ENCODE data around the gene CADPS.

DNA sequence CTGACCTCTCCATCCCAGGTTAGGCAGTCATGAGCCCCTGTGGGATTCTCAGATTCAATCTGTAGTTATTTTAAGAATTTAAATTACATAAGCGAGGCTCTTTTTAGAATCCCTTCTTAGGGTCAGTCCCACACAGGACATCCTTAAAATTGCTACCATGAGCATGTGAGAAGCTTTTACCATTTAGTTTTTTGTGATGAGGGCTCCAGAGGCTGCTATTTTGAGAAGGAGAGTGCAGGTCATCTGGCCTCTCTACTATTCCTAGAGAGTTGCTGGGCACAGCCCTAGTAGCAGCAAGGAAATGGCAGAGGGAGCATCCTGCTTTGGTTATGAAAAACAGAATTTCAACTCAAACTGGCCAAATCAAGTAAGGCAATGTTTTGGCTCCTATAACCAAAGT lies 13.6 kb upstream of the CADPS start:
- TF ChIP-seq, protein P1, sequence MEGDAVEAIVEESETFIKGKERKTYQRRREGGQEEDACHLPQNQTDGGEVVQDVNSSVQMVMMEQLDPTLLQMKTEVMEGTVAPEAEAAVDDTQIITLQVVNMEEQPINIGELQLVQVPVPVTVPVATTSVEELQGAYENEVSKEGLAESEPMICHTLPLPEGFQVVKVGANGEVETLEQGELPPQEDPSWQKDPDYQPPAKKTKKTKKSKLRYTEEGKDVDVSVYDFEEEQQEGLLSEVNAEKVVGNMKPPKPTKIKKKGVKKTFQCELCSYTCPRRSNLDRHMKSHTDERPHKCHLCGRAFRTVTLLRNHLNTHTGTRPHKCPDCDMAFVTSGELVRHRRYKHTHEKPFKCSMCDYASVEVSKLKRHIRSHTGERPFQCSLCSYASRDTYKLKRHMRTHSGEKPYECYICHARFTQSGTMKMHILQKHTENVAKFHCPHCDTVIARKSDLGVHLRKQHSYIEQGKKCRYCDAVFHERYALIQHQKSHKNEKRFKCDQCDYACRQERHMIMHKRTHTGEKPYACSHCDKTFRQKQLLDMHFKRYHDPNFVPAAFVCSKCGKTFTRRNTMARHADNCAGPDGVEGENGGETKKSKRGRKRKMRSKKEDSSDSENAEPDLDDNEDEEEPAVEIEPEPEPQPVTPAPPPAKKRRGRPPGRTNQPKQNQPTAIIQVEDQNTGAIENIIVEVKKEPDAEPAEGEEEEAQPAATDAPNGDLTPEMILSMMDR (conservative IDR thresholded peaks at IDR 0.05), result no peak
- no peak for TF ChIP-seq EZH2 (IDR thresholded peaks at IDR 0.05; ENCODE audit: low read depth)

Data from PC-9 (cell line).